Stimulated activated CD4-positive, alpha-beta T cell treated with anti-CD3 and anti-CD28 coated beads, Interleukin-15, amount 100 ng/mL, for 24 hours (primary cell): ENCODE data around the gene NUDT2.

Experiments used
- DNase-seq: peaks from one replicate; pipeline ENCODE4 v3.0.0-alpha.2; 2020

NUDT2 gene

GRCh38 chr9:34371886-34372466 is 42.6 kb downstream of the NUDT2 start:
- no peak for DNase-seq

GRCh38 chr9:34372467-34373011 is 43.2 kb downstream of the NUDT2 start:
- DNase-seq = no peak

DNA sequence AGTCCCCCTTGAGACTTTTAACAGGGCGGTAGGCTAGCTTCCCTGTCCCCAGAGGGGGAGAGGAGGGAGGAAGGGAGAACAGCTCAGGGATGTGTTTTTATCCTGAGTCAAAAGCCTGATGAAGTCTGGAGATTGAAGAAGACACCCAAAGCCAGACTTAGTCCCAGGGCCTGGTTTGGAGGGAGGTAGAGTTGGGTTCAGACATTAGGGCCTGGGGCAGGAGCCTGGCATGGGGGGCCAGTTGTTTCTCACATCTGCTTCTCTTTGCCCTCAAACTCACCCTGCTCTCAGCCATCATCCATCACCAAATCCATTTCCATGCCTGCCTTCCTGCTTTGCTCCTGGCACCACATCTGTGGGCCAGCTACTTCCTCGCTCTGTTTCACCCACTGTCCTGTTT is 44.4 kb downstream of the NUDT2 start:
- DNase-seq = no peak

DNA sequence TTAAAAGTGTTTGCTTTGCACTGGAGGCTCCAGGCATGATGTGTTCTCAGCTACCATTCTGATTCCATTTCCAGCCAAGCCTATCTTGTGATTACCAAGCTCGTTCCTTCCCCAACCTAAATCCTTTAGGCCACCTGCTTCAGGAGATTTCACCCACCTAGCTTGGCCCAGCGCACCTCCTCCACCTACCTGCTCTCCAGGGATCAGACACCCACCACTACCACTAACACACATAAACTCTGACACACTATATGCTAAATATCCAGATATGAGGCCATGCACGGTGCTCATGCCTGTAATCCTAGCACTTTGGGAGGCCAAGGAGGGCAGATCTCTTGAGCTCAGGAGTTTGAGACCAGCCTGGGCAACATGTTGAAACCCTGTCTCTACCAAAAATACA is 45.0 kb downstream of the NUDT2 start:
- DNase-seq = no peak

- no peak for DNase-seq
These were observed 45.7 kb downstream of the NUDT2 start for GRCh38 chr9:34374905-34375552.

DNA sequence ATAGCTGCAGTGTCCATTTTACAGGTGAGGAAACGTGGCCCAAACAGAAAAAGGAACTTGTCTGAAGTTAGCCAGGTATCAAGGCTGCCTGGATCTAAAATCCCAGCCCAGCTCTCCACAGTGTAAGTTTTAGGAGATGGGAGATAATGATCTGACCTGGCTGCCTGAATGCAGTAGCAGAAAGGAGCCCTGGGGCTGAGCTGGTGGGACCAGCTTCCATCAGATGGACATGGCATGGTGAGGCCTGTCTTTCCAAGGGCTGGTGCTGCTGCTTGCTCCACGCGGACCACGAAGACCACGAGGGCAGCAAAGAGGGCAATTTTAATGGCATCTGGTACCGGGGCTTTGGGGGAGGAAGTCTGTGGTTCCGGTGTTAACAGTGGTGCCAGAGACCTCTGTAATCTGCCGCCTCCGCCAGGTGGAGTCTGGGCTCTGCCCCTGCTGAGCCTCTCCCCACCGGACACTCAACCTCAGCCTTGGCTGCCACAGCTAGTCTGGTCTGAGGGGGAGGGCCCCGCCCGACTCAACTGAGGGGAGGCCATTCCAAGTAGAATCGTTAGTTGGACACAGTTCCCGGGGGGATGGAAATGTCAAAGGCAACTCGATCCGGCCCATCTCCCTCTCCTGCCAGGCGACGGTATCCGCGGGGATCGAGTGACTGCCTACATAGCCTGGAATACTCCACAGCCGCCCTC is 46.7 kb downstream of the NUDT2 start:
- DNase-seq = peak; percentile 53

DNA sequence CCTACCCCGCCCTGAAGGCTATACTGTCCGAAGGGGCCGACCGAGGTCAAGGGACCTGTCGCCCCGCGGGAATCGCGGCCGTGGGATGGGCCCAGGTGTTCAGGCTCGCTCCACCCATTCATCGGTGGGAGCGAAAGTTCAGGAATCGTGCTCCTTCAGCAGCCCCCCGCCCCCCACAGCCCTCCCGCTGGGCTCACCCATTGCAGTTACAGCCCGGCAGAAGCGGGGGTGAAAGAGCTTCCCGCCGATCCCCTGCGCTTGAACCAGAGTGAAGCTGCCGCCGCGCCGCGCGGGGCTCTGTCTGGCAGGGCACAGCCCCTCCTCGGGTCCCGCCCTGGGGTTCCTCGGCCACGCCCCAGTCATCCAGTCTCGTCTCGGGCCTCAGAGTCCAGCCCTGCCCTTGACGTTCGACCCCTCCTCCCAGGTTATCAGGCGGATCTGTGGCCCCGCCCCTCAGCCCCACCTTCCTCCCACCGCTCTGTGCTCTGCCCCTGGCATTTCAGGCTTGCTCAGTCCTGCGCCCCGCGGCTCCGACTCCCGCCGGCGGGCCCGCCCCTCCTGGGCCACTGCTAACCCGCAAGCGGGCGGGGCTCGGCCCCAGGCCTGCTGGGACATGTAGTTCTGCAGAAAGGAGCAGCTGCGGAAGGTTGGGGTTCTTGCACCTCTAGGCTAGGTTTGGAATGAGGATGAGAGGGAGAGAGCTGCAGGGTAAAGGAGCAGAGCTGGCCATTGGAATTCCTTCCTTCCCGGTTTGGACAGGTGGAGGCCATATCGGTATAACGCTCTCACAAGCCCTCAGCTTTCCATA is 47.4 kb downstream of the NUDT2 start, which contains the start of gene MYORG:
Gene MYORG (minus strand): TSS at position 303 of the 808 bp plus-strand sequence. CDS start 3,955 bp downstream, outside the sequence.
- DNase-seq = peak; percentile 99

- DNase-seq = no peak
These were observed 48.0 kb downstream of the NUDT2 start for GRCh38 chr9:34377404-34377746.

GRCh38 chr9:34378376-34379060 is 49.1 kb downstream of the NUDT2 start:
- DNase-seq = no peak

DNA sequence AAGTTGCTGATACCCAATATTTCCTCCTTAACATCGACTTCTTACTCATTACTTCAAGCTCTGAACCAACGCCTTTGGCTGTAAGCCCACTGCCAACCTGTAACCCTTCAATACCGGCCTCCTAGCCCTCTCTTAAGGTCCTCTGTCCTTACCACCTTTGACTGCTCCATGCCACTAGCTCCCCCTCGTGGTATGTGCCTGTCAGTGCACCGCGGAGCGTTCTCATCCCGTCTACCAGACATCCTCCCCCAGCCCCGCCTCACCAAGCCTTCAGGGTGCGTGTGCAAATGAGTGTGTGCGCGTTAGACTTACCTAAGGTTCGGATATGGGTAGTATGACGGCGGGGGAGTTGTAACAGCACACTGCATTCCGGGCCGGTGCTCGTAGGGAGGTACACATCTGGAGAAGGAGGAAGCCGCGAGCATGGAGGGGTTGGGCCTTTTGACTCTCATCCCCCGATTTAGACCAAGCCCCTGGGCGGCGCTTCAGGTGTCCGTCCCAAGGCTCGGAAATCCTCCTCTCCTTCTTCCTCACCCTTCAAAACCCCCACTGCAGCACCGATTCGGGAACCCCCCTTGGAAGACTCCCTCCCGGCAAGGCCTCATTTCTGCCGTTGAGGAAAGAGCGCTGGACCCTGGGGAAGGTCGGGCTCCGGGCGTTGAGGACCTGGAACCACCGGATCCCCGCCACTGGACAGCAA is 50.1 kb downstream of the NUDT2 start:
- peak; percentile 93 for DNase-seq

DNA sequence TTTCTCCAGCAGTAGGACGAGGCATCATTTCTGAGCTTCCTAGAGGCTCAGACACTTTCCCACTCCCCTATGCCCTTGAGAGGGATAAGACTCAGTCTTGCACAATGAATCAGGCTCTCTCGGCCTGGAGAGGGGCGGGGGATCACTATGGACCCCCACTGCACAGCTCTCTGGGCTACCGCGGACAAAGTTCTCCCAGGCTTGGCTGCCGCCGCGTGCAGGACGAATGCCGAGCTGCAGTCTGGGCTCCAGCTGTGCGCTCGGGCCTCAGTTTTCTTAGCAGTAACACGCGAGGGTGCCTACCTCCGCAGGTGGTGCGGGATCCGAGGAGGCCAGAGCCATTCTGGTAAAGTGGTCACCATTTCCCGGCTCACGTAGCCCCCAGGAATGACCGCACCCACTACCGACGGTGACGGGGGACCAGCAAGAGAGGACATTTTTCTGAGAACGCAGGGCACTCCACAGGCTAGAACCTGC is 50.7 kb downstream of the NUDT2 start:
- peak; percentile 34 for DNase-seq

DNA sequence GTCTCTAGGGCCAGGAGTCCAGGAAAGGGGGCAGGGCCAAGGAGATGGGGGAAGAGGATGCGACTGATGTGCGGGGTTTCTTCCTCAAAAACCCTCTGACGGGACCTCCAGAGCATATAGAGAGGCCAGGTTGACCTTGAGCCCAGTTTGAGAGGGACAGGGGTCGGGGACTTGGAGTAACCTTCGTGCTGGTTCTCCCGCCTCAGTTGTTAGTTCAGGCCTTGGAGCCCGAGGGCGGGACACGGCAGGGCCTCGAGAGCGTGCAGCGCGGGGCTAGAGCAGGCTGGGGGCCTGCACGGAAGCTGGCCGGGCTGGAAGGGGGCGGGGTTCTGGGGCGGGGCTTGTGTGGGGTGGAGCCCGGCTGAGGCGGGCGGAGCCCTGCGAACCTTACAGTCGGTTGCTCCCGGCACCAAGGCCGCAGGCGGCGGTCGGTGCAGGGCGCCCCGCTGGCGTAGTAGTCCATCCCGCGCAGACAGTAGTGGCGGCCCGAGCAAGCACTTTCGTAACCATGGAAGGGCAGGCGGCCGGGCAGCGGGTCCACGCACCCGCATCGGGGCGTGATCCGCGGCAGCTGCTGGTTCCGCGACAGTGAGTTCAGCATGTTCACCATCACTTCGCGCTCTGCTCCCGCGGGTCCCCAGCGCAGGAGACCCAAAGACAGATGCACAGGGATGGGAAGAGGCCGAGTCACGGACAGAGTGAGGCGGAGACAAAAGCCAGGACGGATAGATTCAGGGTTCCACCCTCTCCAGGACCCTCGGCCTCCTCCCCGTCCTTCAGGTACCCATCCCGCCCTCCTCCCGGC is 51.3 kb downstream of the NUDT2 start:
- DNase-seq = peak; percentile 83

DNA sequence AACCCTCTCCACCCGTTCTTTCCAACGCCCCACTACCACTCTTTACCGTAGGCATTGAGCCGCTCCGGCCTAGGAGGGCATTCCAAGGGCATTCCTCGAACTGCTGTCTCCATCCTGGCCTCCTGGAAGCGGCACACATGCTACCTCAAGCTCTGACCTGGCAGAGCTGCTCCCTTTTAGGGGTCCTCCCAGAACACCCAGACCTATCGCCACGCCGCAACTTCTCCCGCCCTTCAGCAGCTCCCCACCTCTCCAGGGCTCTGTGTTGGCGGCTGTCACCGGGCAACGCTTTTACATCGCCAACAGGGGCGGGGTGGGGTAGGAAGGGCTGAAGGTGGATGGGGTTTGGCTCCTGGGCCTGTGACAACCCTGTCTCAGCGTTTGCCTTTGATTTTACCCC is 52.0 kb downstream of the NUDT2 start:
- DNase-seq = no peak

DNA sequence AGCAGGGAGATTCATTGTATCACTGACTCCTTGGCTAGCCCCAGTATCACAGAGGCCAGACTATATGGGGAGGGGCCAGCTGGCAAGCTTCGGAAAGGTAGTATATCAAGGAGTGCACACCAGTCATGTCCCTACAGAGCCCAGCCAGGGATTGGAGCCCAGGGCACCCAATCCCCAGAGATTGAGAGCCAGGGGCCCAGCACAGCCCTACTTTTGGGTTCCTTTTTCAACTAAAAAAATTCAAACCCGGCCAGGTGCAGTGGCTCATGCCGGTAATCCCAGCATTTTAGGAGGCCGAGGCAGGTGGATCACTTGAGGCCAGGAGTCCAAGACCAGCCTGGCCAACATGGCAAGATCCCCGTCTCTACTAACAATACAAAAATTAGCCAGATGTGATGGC is 52.7 kb downstream of the NUDT2 start:
- DNase-seq = no peak

GRCh38 chr9:34382879-34383278 is 53.5 kb downstream of the NUDT2 start:
- DNase-seq = no peak

DNA sequence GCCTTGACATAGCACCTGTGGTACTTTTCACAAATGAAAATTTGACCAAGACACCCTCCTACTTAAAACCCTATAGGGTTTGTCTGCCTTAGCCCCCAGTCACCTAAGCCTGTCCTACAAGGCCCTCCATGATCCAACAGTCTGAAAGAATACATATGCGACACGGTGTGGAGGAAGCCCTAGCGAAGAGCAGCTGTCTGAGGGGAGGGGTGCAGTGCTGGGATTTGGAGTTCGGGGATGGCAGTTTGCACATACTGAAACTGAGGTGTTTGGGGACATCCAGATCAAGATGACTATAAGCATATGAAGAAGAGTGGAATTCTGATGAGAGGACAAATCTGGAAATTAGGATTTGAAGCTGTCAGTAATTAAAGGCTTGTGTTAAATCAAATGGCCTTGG is 54.5 kb downstream of the NUDT2 start:
- no peak for DNase-seq

GRCh38 chr9:34384368-34385165 is 55.2 kb downstream of the NUDT2 start:
- DNase-seq = no peak

DNA sequence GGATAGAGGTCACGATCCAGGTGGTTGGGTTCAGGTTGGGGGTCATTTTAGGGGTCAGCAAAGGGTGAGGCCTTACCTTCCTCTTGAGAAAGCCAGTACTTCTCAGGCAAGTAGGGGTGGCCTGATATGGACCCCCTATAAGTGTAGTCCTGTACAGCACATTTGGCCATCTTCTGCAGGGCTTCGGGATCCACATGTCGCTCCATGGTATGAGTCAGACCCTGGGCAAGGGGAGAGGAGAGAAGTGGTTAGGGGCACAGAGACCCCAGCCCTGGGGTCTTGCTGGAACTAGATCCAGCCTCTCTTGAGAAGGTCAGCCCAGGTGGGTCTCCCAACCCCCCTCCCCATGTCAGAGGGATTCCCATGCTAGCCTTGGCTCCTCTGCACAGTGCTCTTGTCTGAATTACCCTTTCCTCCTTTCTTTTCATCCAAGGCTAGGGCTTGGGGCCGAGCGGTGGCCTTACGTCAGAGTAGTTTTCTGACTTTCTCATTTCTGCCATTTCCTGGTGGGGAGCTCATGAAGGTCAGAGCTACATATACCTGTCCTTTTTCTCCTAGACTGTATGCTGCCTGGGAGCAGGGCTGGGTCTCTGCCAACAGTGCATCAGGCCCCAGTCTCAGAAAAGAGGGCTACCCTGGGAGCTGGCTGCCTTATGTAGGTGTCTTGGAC is 56.3 kb downstream of the NUDT2 start:
- no peak for DNase-seq

DNA sequence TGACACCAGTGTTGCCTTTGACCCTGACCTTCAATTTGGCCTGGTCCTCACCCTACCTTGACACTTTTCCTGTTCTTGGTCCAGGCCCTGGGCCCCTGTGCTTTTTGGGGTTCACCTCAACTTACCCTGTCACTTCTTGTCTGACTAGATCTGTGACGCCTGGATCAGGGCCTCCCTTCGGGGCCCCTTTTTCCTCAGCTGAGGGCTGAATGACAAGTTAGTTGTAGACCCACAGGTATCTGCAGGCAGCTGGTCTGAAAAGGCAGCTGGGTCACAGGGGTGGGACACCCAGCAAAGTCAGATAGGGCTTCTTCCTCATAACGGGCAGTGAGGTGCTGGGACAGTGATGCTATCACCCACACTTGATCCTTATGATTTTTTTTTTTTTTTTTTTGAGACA is 57.3 kb downstream of the NUDT2 start:
- DNase-seq = no peak

DNA sequence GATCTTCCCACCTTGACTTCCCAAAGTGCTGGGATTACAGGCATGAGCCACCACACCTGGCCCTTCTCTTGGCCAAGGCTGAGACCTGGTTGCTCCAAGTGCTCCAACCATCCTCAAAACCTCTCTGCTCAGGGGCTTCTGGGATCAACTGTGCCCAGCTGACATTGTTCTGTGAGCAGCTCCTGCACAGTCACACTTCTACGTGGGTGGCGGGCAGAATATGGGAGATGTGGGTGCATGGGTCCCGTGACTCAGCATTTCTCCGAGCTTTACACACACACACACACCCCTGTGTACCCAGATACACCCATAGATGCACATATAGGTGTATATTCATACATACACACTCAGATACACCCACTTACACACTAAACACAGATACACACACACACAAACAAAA is 57.9 kb downstream of the NUDT2 start:
- DNase-seq = no peak
